HepG2 (cell line): Measurements from ENCODE around the gene DELE1. TPM values are rescaled to one million over a fixed set of nuclear protein-coding genes. Genes with fewer than 3 reads are reported as not detected.

ENCODE experiments used
- ATAC-seq: fragments of 200-7000 bp; cut with Tn5 transposase; 3 replicates; pipeline ENCODE4 v1.9.1; 2020; ENCODE audit warnings: mild to moderate bottlenecking, moderate library complexity
- BruUV-seq: library from RNA; stranded (reverse); fragments of 400-500 nt; replicated peaks from 2 replicates; lab custom pipeline; 2021; lab: Mats Ljungman, UMichigan
- CTCF ChIA-PET: fragments of 300-600 bp; formaldehyde crosslinking; extraction: SDS; loops from one replicate; lab custom pipeline; 2021; ENCODE audit warnings: low total read pairs, inconsistent platforms, low intra/inter-chr PET ratio; lab: Yijun Ruan, JAX
- POLR2A ChIA-PET: fragments of 350-600 bp; sonication (Branson Sonifier 250); formaldehyde crosslinking; loops from one replicate; lab custom pipeline; 2020; ENCODE audit warnings: antibody characterized with exemption, inconsistent platforms; lab: Yijun Ruan, JAX
- DNase-seq: peaks from one replicate; pipeline ENCODE4 v3.0.0-alpha.2; 2015; ENCODE audit warnings: low spot score
- FAIRE-seq: peaks from 3 replicates; lab custom pipeline; 2011; peaks lifted over from hg19 to GRCh38; lab: Jason Lieb, UNC
- H2AFZ ChIP-seq: one replicate; pipeline ENCODE4 v1.6.1; 2011; ENCODE audit warnings: low read length, inconsistent platforms
- H3K27ac ChIP-seq: fragments of 300-600 bp; 3 replicates; pipeline ENCODE4 v1.8.0; 2011; ENCODE audit warnings: mixed run types, mild to moderate bottlenecking, mixed read lengths, low read length, inconsistent platforms; ENCODE audit not compliant: insufficient read depth; ENCODE audit errors: extremely low read length
- H3K27me3 ChIP-seq, 2 experiments: fragments of 200-600 bp in 1 of 2; 2 replicates in 1 of 2; 3 replicates in 1 of 2; pipeline versions ENCODE4 v1.6.0 to v1.8.0; 2011; ENCODE audit warnings: low read length in 2 of 2, mild to moderate bottlenecking in 2 of 2, moderate library complexity in 2 of 2, inconsistent platforms in 1 of 2; ENCODE audit not compliant: insufficient read depth in 2 of 2, control insufficient read depth in 1 of 2
- H3K36me3 ChIP-seq, 2 experiments: fragments of 200-600 bp in 1 of 2; replicated peaks in 1 of 2; 2 replicates in 1 of 2; 3 replicates in 1 of 2; pipeline versions ENCODE4 v1.5.1 to v1.8.0; 2011; ENCODE audit warnings: low read length in 2 of 2, inconsistent platforms in 1 of 2; ENCODE audit not compliant: insufficient read depth in 2 of 2, control insufficient read depth in 1 of 2
- H3K4me1 ChIP-seq: 2 replicates; pipeline ENCODE4 v1.5.1; 2012; ENCODE audit warnings: low read length, inconsistent platforms; ENCODE audit not compliant: insufficient read depth
- H3K4me2 ChIP-seq: 2 replicates; pipeline ENCODE4 v1.6.0; 2011; ENCODE audit warnings: low read depth, low read length, inconsistent platforms
- H3K4me3 ChIP-seq, 3 experiments: fragments of 200-600 bp in 1 of 3; sonication (generic), shearing (Covaris generic) in 1 of 3; replicated peaks in 1 of 3; 2 replicates each; pipeline ENCODE4 v1.5.1; 2011 to 2016; ENCODE audit warnings: low read length in 3 of 3, inconsistent platforms in 2 of 3, low read depth in 2 of 3, mild to moderate bottlenecking in 2 of 3, control low read depth in 1 of 3, mixed read lengths in 1 of 3; ENCODE audit not compliant: insufficient read depth in 1 of 3
- H3K79me2 ChIP-seq: one replicate; pipeline ENCODE4 v1.6.1; 2011; ENCODE audit warnings: low read length, inconsistent platforms; ENCODE audit not compliant: insufficient read depth
- H3K9ac ChIP-seq: 2 replicates; pipeline ENCODE4 v1.6.0; 2011; ENCODE audit warnings: mild to moderate bottlenecking, low read depth, low read length, inconsistent platforms; ENCODE audit not compliant: insufficient read depth
- H3K9me3 ChIP-seq: 2 replicates; pipeline ENCODE4 v1.5.1; 2012; ENCODE audit warnings: mild to moderate bottlenecking, low read length
- H4K20me1 ChIP-seq: 2 replicates; pipeline ENCODE4 v1.6.0; 2011; ENCODE audit warnings: inconsistent platforms, mild to moderate bottlenecking, low read length, moderate library complexity; ENCODE audit not compliant: insufficient read depth
- BHLHE40 ChIP-seq: IDR thresholded peaks from 2 replicates; pipeline ENCODE4 v1.6.1; 2011; ENCODE audit warnings: low read length, improper control_type of control experiment
- FOSL2 ChIP-seq: sonication (generic); formaldehyde crosslinking; IDR thresholded peaks from 2 replicates; pipeline ENCODE4 v1.4.0; 2020; ENCODE audit warnings: missing genetic modification reagents
- HNF4A ChIP-seq: sonication (generic); formaldehyde crosslinking; IDR thresholded peaks from 2 replicates; pipeline ENCODE4 v1.4.0; 2020; ENCODE audit warnings: missing genetic modification reagents
- ISX ChIP-seq: sonication (generic); formaldehyde crosslinking; conservative IDR thresholded peaks from 2 replicates; pipeline ENCODE4 v1.5.0; 2020; ENCODE audit warnings: missing genetic modification reagents
- MAFF ChIP-seq: IDR thresholded peaks from 2 replicates; pipeline ENCODE4 v1.6.1; 2011; ENCODE audit warnings: low read depth, low read length, improper control_type of control experiment
- NFE2L2 ChIP-seq: fragments of 150-350 bp; IDR thresholded peaks from 2 replicates; pipeline ENCODE4 v1.6.1; 2014; ENCODE audit warnings: low read length
- PAF1 ChIP-seq: IDR thresholded peaks from 2 replicates; pipeline ENCODE4 v1.6.1; 2016; ENCODE audit warnings: missing genetic modification reagents, missing compliant biosample characterization
- ZMYM3 ChIP-seq: sonication (generic); formaldehyde crosslinking; IDR thresholded peaks from 2 replicates; pipeline ENCODE4 v1.5.1; 2020; ENCODE audit warnings: mild to moderate bottlenecking, missing genetic modification reagents
- ZNF12 ChIP-seq: sonication (generic); formaldehyde crosslinking; IDR thresholded peaks from 2 replicates; pipeline ENCODE4 v1.5.0; 2020; ENCODE audit warnings: missing genetic modification reagents
- ZNF224 ChIP-seq: sonication (generic); formaldehyde crosslinking; IDR thresholded peaks from 2 replicates; pipeline ENCODE4 v1.5.0; 2020; ENCODE audit warnings: mild to moderate bottlenecking, missing genetic modification reagents
- ZNF7 ChIP-seq: IDR thresholded peaks from 2 replicates; pipeline ENCODE4 v1.6.1; 2016; ENCODE audit warnings: missing biosample characterization, missing genetic modification reagents
- ZNF775 ChIP-seq: sonication (generic); formaldehyde crosslinking; IDR thresholded peaks from 2 replicates; pipeline ENCODE4 v1.4.0; 2020; ENCODE audit warnings: missing genetic modification reagents, mild to moderate bottlenecking, moderate library complexity, borderline replicate concordance
- WGBS: methylation state at CpG from one replicate; pipeline ENCODE4 v1.1.6; 2017; ENCODE audit warnings: low lambda C conversion rate; 5-methylcytosine and 5-hydroxymethylcytosine counted together
- in situ Hi-C: cut with HindIII; loops from 2 replicates; pipeline ENCODE4 v1.10.0; 2017; ENCODE audit warnings: low pct_unique_long_range_greater_than_20kb; ENCODE audit not compliant: extremely low pct_ligation_motif_present
- intact Hi-C: fragments of 100-400 bp; cut with micrococcal nuclease; formaldehyde crosslinking; loops from one replicate; pipeline ENCODE4 v1.10.0; 2022; ENCODE audit not compliant: unreplicated experiment
- polyA plus RNA-seq, 8 experiments: library from polyadenylated mRNA; depleted of rRNA in 3 of 8; stranded (reverse) in 7 of 8; unstranded in 1 of 8; fragments of >200 nt; fragmentation: Illumina TruSeq in 4 of 8; extraction: Trizol in 4 of 8; gene quantifications; 2 replicates each; pipeline versions ENCODE4 v1.2.1 to v1.2.3, GENCODE V29; 2011 to 2016; ENCODE audit warnings: low read depth in 4 of 8, missing spikeins in 1 of 8, mixed read lengths in 1 of 8; ENCODE audit not compliant: insufficient read depth in 1 of 8
- total RNA-seq, 5 experiments: library from RNA; depleted of rRNA; stranded (reverse); fragments of >200 nt; fragmentation: Illumina TruSeq; extraction: Trizol; gene quantifications; 2 replicates each; pipeline ENCODE4 v1.2.3, GENCODE V29; 2016; ENCODE audit warnings: low read depth in 1 of 5
- TF ChIP-seq, protein P1 (sequence below): sonication (generic); formaldehyde crosslinking; IDR thresholded peaks from 2 replicates; pipeline ENCODE4 v1.5.1; 2020; ENCODE audit warnings: missing genetic modification reagents, mild to moderate bottlenecking, borderline replicate concordance
- TF ChIP-seq, protein P2 (sequence below): sonication (generic); formaldehyde crosslinking; IDR thresholded peaks from 2 replicates; pipeline ENCODE4 v1.5.0; 2020; ENCODE audit warnings: missing genetic modification reagents

DELE1 gene
- total and polyA plus RNA-seq, 2 of the 13 experiments (the other 11 are each of a cell fraction or from before 2014, with no cell fraction given): 57.5 to 90.3 TPM

- H3K27me3 ChIP-seq: peaks cover 0 to 31% of the 10 kb centered on the region in 2 experiments; a peak in 3 of 5 replicates
- no TSS peak for BruUV-seq
- ATAC-seq (no peak), FAIRE-seq (no peak), DNase-seq (no peak)
- no peak overlapping the region for H3K4me2 ChIP-seq
- intact Hi-C loops: no loop called here
- POLR2A ChIA-PET: no interaction called here
- H3K9ac ChIP-seq: no peak overlapping the region
- no peak overlapping the region for H2AFZ ChIP-seq
- CTCF ChIA-PET: no interaction called here
- TF ChIP-seq ZNF224 (CRISPR knock-in tag): no peak
- no peak for TF ChIP-seq ZNF775 (CRISPR knock-in tag)
- TF ChIP-seq, protein P1, sequence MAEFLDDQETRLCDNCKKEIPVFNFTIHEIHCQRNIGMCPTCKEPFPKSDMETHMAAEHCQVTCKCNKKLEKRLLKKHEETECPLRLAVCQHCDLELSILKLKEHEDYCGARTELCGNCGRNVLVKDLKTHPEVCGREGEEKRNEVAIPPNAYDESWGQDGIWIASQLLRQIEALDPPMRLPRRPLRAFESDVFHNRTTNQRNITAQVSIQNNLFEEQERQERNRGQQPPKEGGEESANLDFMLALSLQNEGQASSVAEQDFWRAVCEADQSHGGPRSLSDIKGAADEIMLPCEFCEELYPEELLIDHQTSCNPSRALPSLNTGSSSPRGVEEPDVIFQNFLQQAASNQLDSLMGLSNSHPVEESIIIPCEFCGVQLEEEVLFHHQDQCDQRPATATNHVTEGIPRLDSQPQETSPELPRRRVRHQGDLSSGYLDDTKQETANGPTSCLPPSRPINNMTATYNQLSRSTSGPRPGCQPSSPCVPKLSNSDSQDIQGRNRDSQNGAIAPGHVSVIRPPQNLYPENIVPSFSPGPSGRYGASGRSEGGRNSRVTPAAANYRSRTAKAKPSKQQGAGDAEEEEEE (CRISPR knock-in tag): no peak
- no peaks in the 10 kb centered on the region for H3K9me3 ChIP-seq
- H3K27ac ChIP-seq: no peak overlapping the region
- H3K79me2 ChIP-seq: no peaks in the 10 kb centered on the region
- H3K36me3 ChIP-seq: no peaks in the 10 kb centered on the region
- in situ Hi-C loops: no loop called here
- peaks cover 34% of the 10 kb centered on the region for H3K4me1 ChIP-seq
- no peaks in the 10 kb centered on the region for H4K20me1 ChIP-seq
- H3K4me3 ChIP-seq: no peak overlapping the region
- WGBS: 47% methylated on average over 5 of the region's 5 CpGs
Measured at GRCh38 chr5:141917760-141918159, 5.9 kb upstream of the DELE1 start.

DNA sequence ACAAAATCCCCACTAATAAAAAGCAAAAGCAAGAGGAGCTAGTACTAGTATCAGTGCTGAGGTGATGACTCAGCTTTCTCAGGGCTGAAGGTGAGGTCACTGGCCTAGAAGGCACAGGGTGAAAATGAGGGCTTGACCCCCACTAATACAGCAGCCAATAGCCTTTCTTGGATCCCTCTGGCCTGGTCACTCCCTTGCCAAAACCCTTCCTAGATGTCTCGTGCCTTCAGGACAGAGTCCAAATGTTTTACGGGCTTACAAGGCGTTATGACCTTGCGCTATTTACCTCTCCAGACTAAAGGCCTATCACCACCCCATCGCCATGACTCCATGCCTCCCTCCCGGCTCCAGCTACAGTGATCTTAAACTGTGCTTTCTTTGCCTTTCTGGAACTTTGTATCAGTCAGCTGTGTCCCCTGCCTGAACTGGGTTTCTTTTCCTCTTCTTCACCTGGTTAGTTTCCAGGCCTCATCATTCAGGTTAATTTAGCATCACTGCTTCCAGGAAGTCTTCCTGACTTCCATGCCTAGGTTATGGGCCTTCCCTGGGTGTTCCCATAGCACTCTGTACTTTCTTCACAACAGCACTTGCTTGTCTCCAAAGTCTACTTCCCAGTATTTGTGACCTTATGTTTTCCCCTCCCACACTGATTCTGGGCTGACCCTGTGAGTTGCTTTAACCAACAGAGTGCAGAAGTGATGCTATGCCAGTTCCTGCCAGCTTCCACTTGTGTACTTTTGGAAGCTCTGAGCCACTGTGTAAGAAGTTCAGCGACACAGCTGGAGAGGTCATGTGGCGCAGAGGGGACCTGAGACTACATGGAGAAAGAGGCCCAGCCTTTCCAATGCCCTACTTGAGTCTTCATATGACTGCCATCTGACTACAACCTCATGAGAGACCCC is 4.2 kb upstream of the DELE1 start:
- ChIA-PET POLR2A (interaction anchor here (1.2 kb wide), 1 partner anchor 50 kb away, joined by 3 read pairs; the partner anchor contains the start of gene RNF14), CTCF (no interaction called here)
- peaks cover 4% of the 10 kb centered on the region for H3K79me2 ChIP-seq
- DNase-seq (no peak), FAIRE-seq (no peak), ATAC-seq (no peak)
- peak overlapping the region; percentile 88 for H2AFZ ChIP-seq
- BruUV-seq: no TSS peak
- no peaks in the 10 kb centered on the region for H3K9me3 ChIP-seq
- intact Hi-C loops (no loop called here), in situ Hi-C loops (no loop called here)
- H3K4me1 ChIP-seq: peaks cover 36% of the 10 kb centered on the region
- H4K20me1 ChIP-seq: 0 out of 2 replicates have a peak, but pooled peaks cover 3% of the 10 kb centered on the region
- WGBS: 23% methylated on average over 7 of the region's 8 CpGs
- H3K27me3 ChIP-seq: peaks cover 0 to 23% of the 10 kb centered on the region in 2 experiments; a peak in 2 of 5 replicates
- H3K9ac ChIP-seq: 0 out of 2 replicates have a peak overlapping the region, but pooled peaks have one; percentile 21
- H3K36me3 ChIP-seq: no peaks in the 10 kb centered on the region
- H3K27ac ChIP-seq: no peak overlapping the region
- peak overlapping the region; percentile 66 for H3K4me2 ChIP-seq
- H3K4me3 ChIP-seq: peak overlapping the region in 1 of 3 experiments; percentile 37; a peak in 1 of 6 replicates
- TF ChIP-seq HNF4A (CRISPR knock-in tag) (0 out of 2 replicates have a peak, but pooled peaks have one; percentile 14), PAF1 (CRISPR knock-in tag) (no peak), ISX (CRISPR knock-in tag) (no peak), BHLHE40 (peak; percentile 70), NFE2L2 (peak; percentile 45; the same call in 1 of the 2 replicates), ZNF7 (0 out of 2 replicates have a peak, but pooled peaks have one; percentile 9), ZMYM3 (CRISPR knock-in tag) (0 out of 2 replicates have a peak, but pooled peaks have one; percentile 11), MAFF (peak; percentile 78), FOSL2 (CRISPR knock-in tag) (peak; percentile 49; the same call in 1 of the 2 replicates), ZNF12 (CRISPR knock-in tag) (peak; percentile 87)
- TF ChIP-seq, protein P2, sequence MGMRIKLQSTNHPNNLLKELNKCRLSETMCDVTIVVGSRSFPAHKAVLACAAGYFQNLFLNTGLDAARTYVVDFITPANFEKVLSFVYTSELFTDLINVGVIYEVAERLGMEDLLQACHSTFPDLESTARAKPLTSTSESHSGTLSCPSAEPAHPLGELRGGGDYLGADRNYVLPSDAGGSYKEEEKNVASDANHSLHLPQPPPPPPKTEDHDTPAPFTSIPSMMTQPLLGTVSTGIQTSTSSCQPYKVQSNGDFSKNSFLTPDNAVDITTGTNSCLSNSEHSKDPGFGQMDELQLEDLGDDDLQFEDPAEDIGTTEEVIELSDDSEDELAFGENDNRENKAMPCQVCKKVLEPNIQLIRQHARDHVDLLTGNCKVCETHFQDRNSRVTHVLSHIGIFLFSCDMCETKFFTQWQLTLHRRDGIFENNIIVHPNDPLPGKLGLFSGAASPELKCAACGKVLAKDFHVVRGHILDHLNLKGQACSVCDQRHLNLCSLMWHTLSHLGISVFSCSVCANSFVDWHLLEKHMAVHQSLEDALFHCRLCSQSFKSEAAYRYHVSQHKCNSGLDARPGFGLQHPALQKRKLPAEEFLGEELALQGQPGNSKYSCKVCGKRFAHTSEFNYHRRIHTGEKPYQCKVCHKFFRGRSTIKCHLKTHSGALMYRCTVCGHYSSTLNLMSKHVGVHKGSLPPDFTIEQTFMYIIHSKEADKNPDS (CRISPR knock-in tag): no peak
